ENCODE measurements around the gene PRR3. TPM values are rescaled to one million over a fixed set of nuclear protein-coding genes. Genes with fewer than 3 reads are reported as not detected.
"Not testable (repeated sequence)": the region's sequence is repeated elsewhere in the genome, so short reads cannot be mapped to it uniquely, and the experiment has no call there.

PRR3 gene
- total RNA-seq, 1 donor = 11.0 TPM

- not testable (repeated sequence) for H3K4me3 ChIP-seq (ENCODE audit: low read depth, low read length)
- peak; percentile 79 for TF ChIP-seq CTCF (IDR thresholded peaks at IDR 0.05; ENCODE audit: insufficient read depth, low read length)
- peak; percentile 81 for DNase-seq (ENCODE audit: low read depth)
Measured at GRCh38 chr6:30597315-30598144, 40.4 kb downstream of the PRR3 start.

- H3K4me3 ChIP-seq (ENCODE audit: low read depth, low read length) = no peak overlapping the region
- no peak for TF ChIP-seq CTCF (IDR thresholded peaks at IDR 0.05; ENCODE audit: insufficient read depth, low read length)
- no peak for DNase-seq (ENCODE audit: low read depth)
Measured at GRCh38 chr6:30598912-30599624, 42.0 kb downstream of the PRR3 start.

- no peak for TF ChIP-seq CTCF (IDR thresholded peaks at IDR 0.05; ENCODE audit: insufficient read depth, low read length)
- DNase-seq (ENCODE audit: low read depth) = no peak
- no peak overlapping the region for H3K4me3 ChIP-seq (ENCODE audit: low read depth, low read length)
Measured at GRCh38 chr6:30599625-30600324, 42.7 kb downstream of the PRR3 start.

GRCh38 chr6:30600451-30600961 is 43.4 kb downstream of the PRR3 start:
- H3K4me3 ChIP-seq (ENCODE audit: low read depth, low read length) = no peak overlapping the region
- no peak for DNase-seq (ENCODE audit: low read depth)
- TF ChIP-seq CTCF (IDR thresholded peaks at IDR 0.05; ENCODE audit: insufficient read depth, low read length) = no peak

GRCh38 chr6:30601436-30601814 is 44.3 kb downstream of the PRR3 start:
- no peak overlapping the region for H3K4me3 ChIP-seq (ENCODE audit: low read depth, low read length)
- no peak for DNase-seq (ENCODE audit: low read depth)
- TF ChIP-seq CTCF (IDR thresholded peaks at IDR 0.05; ENCODE audit: insufficient read depth, low read length) = no peak

GRCh38 chr6:30601815-30602641 is 44.9 kb downstream of the PRR3 start:
- no peak for DNase-seq (ENCODE audit: low read depth)
- TF ChIP-seq CTCF (IDR thresholded peaks at IDR 0.05; ENCODE audit: insufficient read depth, low read length) = no peak
- H3K4me3 ChIP-seq (ENCODE audit: low read depth, low read length) = no peak overlapping the region

Data from fibroblast of the aortic adventitia (primary cell).